NOMO-1 treated with dmso at 0.1 percent for 144 hours (cell line): Measurements from ENCODE around the gene DMXL2.
"Not testable (repeated sequence)": the region's sequence is repeated elsewhere in the genome, so short reads cannot be mapped to it uniquely, and the experiment has no call there.

Experiments
- DNase-seq: peaks from one replicate; lab custom pipeline; 2025; ENCODE audit not compliant: unreplicated experiment; lab: John Stamatoyannopoulos, UW

Gene DMXL2

GRCh38 chr15:51494411-51495314, 127.9 kb downstream of the DMXL2 start:
- no peak for DNase-seq

- no peak for DNase-seq
These were observed 128.7 kb downstream of the DMXL2 start for GRCh38 chr15:51493892-51494291.

DNA sequence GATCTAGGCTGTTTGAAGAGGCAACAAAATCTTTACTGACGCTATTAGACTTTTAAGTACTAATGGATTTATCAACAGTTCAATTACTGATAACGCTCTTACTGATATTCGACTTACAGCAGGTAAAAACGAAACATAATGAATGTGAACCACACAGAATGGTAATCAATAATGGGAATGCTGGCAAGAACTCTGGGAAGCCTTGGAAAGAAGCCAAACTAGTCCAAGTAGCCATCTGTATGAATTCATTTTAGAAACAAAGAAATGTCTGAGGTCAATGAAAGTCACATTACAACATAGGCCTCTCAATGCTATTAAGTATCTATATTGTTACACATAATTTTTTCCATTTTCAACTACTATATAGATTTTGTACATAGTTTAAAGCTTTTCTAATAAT, 130.0 kb downstream of the DMXL2 start:
- no peak for DNase-seq

GRCh38 chr15:51491941-51492340, 130.6 kb downstream of the DMXL2 start:
- DNase-seq: no peak

GRCh38 chr15:51484781-51485180, 137.8 kb downstream of the DMXL2 start:
- no peak for DNase-seq

GRCh38 chr15:51483985-51484384, 138.6 kb downstream of the DMXL2 start:
- DNase-seq: no peak

DNA sequence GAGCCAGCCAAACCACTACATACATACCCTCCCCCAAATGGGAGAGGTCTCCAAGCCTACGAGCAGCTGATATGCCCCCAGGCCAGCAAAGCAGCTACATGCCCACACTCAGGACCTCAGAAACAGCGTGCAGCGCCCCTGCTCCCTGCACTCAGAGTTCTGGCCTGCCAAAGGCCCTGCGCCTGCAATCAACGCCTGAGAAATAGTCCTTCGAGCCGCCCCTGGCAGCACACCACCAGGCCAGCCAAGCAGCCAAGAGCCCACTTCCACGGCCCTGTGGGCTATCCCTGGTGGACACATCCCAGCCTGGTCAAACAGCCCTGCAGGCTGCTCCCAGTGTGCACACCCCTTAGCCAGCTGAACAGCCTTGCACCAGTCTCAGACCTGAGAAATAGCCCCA, 139.1 kb downstream of the DMXL2 start:
- no peak for DNase-seq

GRCh38 chr15:51475736-51476135, 146.8 kb downstream of the DMXL2 start:
- DNase-seq: no peak

- DNase-seq: no peak
These were observed 152.1 kb downstream of the DMXL2 start for GRCh38 chr15:51470512-51470911.

GRCh38 chr15:51460796-51461195, 161.8 kb downstream of the DMXL2 start:
- DNase-seq: no peak

DNA sequence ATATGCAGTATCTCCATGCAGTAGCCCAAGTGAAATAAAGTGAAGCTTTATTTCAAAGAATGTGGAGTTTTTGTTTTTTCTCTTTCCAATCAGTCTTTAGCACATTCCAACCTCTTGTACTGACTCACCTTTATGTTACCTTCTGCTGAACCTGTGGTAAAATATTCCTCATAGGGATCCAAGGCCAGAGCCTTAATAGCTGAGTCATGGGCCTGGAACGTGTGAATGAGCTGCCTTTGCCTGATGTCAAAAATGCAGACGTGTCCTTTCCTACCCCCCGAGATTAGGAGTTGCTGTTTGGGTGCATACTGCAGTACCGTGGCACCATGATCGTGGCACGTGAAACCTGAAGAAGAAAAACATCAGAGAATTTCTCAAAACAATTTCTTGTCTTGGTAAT, 172.6 kb downstream of the DMXL2 start:
- DNase-seq: no peak

- DNase-seq: no peak
These were observed 173.8 kb downstream of the DMXL2 start for GRCh38 chr15:51448622-51449399.

DNA sequence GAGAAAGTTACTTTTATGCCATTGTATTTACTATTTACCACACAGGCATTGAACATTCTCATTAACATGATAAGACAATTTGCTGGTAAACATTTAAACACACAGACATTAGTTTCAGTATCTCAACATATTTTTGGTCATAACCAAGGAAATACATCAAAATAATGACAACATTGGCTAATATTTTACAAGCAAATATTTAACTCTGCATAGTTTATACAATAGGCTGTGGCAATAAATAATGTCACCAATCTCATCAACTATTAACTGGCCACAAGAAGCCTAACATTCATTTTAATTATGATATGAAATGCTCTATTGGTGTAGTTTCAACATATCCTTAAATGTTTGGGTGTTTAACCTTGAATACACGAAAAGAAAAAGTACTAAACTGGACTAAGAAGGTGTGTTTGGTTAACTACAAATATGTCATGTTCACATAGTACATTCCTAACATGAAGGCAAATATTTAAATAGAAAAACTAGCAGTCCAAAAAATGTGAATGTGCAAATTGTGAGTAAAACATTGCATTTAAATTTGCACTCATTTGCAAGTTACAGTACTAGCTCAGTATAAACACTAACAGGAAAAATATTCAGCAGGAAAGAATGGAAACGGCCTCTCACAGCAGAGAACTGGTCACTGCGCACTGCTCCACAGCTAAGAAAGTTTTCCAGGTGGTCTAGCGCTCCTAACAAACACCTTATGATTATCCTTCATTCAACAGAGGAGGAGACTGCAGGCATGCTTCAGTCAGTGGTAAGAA, 174.5 kb downstream of the DMXL2 start:
- DNase-seq: no peak

- not testable (repeated sequence) for DNase-seq
These were observed 176.4 kb downstream of the DMXL2 start for GRCh38 chr15:51446029-51446744.

GRCh38 chr15:51444807-51445206, 177.8 kb downstream of the DMXL2 start:
- no peak for DNase-seq

GRCh38 chr15:51444112-51444511, 178.5 kb downstream of the DMXL2 start:
- DNase-seq: no peak

GRCh38 chr15:51443282-51443914, 179.2 kb downstream of the DMXL2 start:
- no peak for DNase-seq

DNA sequence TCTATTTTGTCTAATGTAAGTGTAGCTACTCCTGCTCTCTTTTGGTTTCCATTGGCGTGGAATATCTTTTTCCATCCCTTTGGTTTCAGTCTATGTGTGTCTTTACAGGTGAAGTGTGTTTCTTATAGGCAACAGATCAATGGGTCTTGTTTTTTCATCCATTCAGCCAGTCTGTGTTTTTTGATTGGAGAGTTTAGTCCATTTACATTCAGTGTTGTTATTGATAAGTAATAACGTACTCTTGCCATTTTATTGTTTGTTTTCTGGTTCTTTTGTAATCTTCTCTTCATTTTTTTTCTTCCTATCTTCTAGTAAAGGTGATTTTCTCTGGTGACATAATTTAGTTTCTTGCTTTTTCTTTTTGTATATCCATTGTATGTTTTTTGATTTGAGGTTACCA, 184.0 kb downstream of the DMXL2 start:
- no peak for DNase-seq

- DNase-seq: no peak
These were observed 197.0 kb downstream of the DMXL2 start for GRCh38 chr15:51425517-51426040.

GRCh38 chr15:51424780-51425179, 197.8 kb downstream of the DMXL2 start:
- DNase-seq: no peak
